Measurements from ENCODE around the gene SLC6A20.

SLC6A20 gene

GRCh38 chr3:45795882-45796765, at the start of gene SLC6A20:
Gene SLC6A20, minus strand, starts transcription at chr3:45796536. Its CDS starts 117 bp downstream, at chr3:45796419.
- DNase-seq: no peak

GRCh38 chr3:45844616-45845015, 48.3 kb upstream of the SLC6A20 start:
- DNase-seq: no peak

- DNase-seq: no peak
These were observed 46.7 kb upstream of the SLC6A20 start for GRCh38 chr3:45842851-45843625.

GRCh38 chr3:45841757-45842491, 45.6 kb upstream of the SLC6A20 start, which contains the start of gene LZTFL1:
Gene LZTFL1, minus strand, starts transcription at chr3:45842119. Its CDS starts 128 bp downstream, at chr3:45841991.
- DNase-seq: peak; percentile 98

- peak; percentile 33 for DNase-seq
These were observed 45.1 kb upstream of the SLC6A20 start for GRCh38 chr3:45841420-45841756.

- no peak for DNase-seq
These were observed 42.1 kb upstream of the SLC6A20 start for GRCh38 chr3:45838466-45838865.

GRCh38 chr3:45832699-45833098, 36.4 kb upstream of the SLC6A20 start:
- no peak for DNase-seq

- no peak for DNase-seq
These were observed 33.8 kb upstream of the SLC6A20 start for GRCh38 chr3:45830121-45830520.

GRCh38 chr3:45826908-45827307, 30.6 kb upstream of the SLC6A20 start:
- DNase-seq: no peak

- DNase-seq: no peak
These were observed 30.0 kb upstream of the SLC6A20 start for GRCh38 chr3:45826321-45826720.

- DNase-seq: no peak
These were observed 24.8 kb upstream of the SLC6A20 start for GRCh38 chr3:45821127-45821526.

- no peak for DNase-seq
These were observed 23.2 kb upstream of the SLC6A20 start for GRCh38 chr3:45819543-45819942.

GRCh38 chr3:45817831-45818522, 21.6 kb upstream of the SLC6A20 start:
- peak; percentile 5 for DNase-seq

GRCh38 chr3:45816544-45816943, 20.2 kb upstream of the SLC6A20 start:
- DNase-seq: no peak

GRCh38 chr3:45814322-45814721, 18.0 kb upstream of the SLC6A20 start:
- no peak for DNase-seq

- DNase-seq: no peak
These were observed 11.6 kb upstream of the SLC6A20 start for GRCh38 chr3:45807681-45808540.

GRCh38 chr3:45807133-45807532, 10.8 kb upstream of the SLC6A20 start:
- DNase-seq: no peak

- no peak for DNase-seq
These were observed 9.7 kb upstream of the SLC6A20 start for GRCh38 chr3:45806072-45806471.

- DNase-seq: no peak
These were observed 7.1 kb upstream of the SLC6A20 start for GRCh38 chr3:45803252-45803935.

- no peak for DNase-seq
These were observed 5.8 kb upstream of the SLC6A20 start for GRCh38 chr3:45802146-45802545.

GRCh38 chr3:45800611-45801010, 4.3 kb upstream of the SLC6A20 start:
- DNase-seq: no peak

Data from hematopoietic multipotent progenitor cell treated with erythropoietin and hydrocortisone succinate and interleukin-3 and kit ligand, for 8 days (in vitro differentiated cells).